ENCODE measurements around the gene MCOLN2. TPM values are rescaled to one million over a fixed set of nuclear protein-coding genes. Genes with fewer than 3 reads are reported as not detected.

Gene MCOLN2
- total RNA-seq, 1 donor from 2014 or later = 0.19 TPM

DNA sequence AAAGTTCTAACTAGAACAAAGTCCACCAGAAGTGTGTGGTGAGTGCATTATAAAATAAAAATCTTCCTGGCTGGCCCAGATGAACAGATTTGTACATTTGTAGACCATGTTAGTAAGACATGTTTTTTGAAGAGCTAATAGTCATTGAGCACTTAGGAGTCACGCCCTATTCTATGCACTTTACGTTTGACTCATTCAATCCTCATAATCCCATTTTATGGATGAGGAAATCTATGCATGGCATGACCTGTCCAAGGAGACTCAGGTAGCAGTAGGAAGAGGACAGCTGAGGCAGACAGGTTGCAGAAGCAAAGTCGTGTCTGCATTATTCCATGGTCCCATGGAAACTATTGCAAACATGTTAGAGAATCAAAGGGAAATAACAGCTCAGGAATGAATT is 73.6 kb downstream of the MCOLN2 start:
- no peak for DNase-seq
- TF ChIP-seq, protein P1, sequence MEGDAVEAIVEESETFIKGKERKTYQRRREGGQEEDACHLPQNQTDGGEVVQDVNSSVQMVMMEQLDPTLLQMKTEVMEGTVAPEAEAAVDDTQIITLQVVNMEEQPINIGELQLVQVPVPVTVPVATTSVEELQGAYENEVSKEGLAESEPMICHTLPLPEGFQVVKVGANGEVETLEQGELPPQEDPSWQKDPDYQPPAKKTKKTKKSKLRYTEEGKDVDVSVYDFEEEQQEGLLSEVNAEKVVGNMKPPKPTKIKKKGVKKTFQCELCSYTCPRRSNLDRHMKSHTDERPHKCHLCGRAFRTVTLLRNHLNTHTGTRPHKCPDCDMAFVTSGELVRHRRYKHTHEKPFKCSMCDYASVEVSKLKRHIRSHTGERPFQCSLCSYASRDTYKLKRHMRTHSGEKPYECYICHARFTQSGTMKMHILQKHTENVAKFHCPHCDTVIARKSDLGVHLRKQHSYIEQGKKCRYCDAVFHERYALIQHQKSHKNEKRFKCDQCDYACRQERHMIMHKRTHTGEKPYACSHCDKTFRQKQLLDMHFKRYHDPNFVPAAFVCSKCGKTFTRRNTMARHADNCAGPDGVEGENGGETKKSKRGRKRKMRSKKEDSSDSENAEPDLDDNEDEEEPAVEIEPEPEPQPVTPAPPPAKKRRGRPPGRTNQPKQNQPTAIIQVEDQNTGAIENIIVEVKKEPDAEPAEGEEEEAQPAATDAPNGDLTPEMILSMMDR (IDR thresholded peaks at IDR 0.05; ENCODE audit: borderline replicate concordance) = no peak
- no peaks in the 10 kb centered on the region for H3K4me1 ChIP-seq
- peaks cover 3% of the 10 kb centered on the region for H3K27me3 ChIP-seq (ENCODE audit: low read depth)
- H3K9me3 ChIP-seq (replicated peaks) = no peaks in the 10 kb centered on the region
- H3K27ac ChIP-seq (replicated peaks) = no peak overlapping the region
- intact Hi-C loops (cut with micrococcal nuclease) = no loop called here
- no peak overlapping the region for H3K4me3 ChIP-seq
- H3K36me3 ChIP-seq = no peaks in the 10 kb centered on the region

DNA sequence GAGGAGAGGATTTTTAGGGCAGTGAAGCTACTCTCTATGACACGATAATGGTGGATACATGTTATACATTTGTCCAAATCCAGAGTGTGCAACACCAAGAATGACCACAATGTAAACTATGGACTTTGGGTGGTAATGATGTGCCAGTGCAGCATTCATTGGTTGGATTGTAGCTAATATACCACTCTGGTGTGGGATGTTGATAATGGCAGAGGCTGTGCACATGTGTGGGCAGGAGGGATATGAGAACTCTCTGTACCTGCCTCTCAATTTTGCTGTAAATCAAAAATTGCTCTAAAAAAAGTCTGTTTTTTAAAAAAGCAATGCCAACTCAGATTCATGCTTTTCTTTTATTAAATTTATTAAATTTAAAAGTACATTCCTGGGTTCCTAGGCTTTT is 76.8 kb downstream of the MCOLN2 start:
- H3K36me3 ChIP-seq = no peaks in the 10 kb centered on the region
- no peak for DNase-seq
- H3K27me3 ChIP-seq (ENCODE audit: low read depth) = peaks cover 3% of the 10 kb centered on the region
- no peak overlapping the region for H3K4me3 ChIP-seq
- TF ChIP-seq, protein P1 (IDR thresholded peaks at IDR 0.05; ENCODE audit: borderline replicate concordance) = no peak
- intact Hi-C loops (cut with micrococcal nuclease) = no loop called here
- no peak overlapping the region for H3K27ac ChIP-seq (replicated peaks)
- no peaks in the 10 kb centered on the region for H3K9me3 ChIP-seq (replicated peaks)
- H3K4me1 ChIP-seq = no peaks in the 10 kb centered on the region

GRCh38 chr1:84919461-84919970 is 77.4 kb downstream of the MCOLN2 start:
- Histone ChIP-seq H3K4me3 (no peak overlapping the region), H3K4me1 (no peaks in the 10 kb centered on the region), H3K36me3 (no peaks in the 10 kb centered on the region), H3K27ac (replicated peaks) (no peak overlapping the region), H3K9me3 (replicated peaks) (no peaks in the 10 kb centered on the region), H3K27me3 (ENCODE audit: low read depth) (peaks cover 3% of the 10 kb centered on the region)
- TF ChIP-seq, protein P1 (IDR thresholded peaks at IDR 0.05; ENCODE audit: borderline replicate concordance) = no peak
- DNase-seq = no peak
- intact Hi-C loops (cut with micrococcal nuclease) = no loop called here

- intact Hi-C loops (cut with micrococcal nuclease) = no loop called here
Measured at GRCh38 chr1:84918726-84919336, 78.1 kb downstream of the MCOLN2 start.

GRCh38 chr1:84916897-84917296 is 80.0 kb downstream of the MCOLN2 start:
- no peaks in the 10 kb centered on the region for H3K36me3 ChIP-seq
- H3K4me3 ChIP-seq = no peak overlapping the region
- DNase-seq = no peak
- H3K4me1 ChIP-seq = peaks cover 11% of the 10 kb centered on the region
- intact Hi-C loops (cut with micrococcal nuclease) = no loop called here
- no peaks in the 10 kb centered on the region for H3K27me3 ChIP-seq (ENCODE audit: low read depth)
- no peak overlapping the region for H3K27ac ChIP-seq (replicated peaks)
- TF ChIP-seq, protein P1 (IDR thresholded peaks at IDR 0.05; ENCODE audit: borderline replicate concordance) = no peak
- H3K9me3 ChIP-seq (replicated peaks) = no peaks in the 10 kb centered on the region

More at GRCh38 chr1:84918726-84919336, 78.1 kb downstream of the MCOLN2 start:
- TF ChIP-seq, protein P1 (IDR thresholded peaks at IDR 0.05; ENCODE audit: borderline replicate concordance) = no peak
- Histone ChIP-seq H3K27me3 (ENCODE audit: low read depth) (peaks cover 3% of the 10 kb centered on the region), H3K27ac (replicated peaks) (no peak overlapping the region), H3K9me3 (replicated peaks) (no peaks in the 10 kb centered on the region), H3K36me3 (no peaks in the 10 kb centered on the region), H3K4me1 (peaks cover 3% of the 10 kb centered on the region), H3K4me3 (no peak overlapping the region)
- DNase-seq = no peak

Data from left ventricle myocardium inferior (tissue), 1 donor.